Medulla oblongata (tissue), 1 donor: ENCODE measurements around the gene F2R.

ENCODE experiments used
- DNase-seq: peaks from one replicate; pipeline ENCODE4 v3.0.0-alpha.2; 2015; ENCODE audit errors: extremely low spot score

Gene F2R

DNA sequence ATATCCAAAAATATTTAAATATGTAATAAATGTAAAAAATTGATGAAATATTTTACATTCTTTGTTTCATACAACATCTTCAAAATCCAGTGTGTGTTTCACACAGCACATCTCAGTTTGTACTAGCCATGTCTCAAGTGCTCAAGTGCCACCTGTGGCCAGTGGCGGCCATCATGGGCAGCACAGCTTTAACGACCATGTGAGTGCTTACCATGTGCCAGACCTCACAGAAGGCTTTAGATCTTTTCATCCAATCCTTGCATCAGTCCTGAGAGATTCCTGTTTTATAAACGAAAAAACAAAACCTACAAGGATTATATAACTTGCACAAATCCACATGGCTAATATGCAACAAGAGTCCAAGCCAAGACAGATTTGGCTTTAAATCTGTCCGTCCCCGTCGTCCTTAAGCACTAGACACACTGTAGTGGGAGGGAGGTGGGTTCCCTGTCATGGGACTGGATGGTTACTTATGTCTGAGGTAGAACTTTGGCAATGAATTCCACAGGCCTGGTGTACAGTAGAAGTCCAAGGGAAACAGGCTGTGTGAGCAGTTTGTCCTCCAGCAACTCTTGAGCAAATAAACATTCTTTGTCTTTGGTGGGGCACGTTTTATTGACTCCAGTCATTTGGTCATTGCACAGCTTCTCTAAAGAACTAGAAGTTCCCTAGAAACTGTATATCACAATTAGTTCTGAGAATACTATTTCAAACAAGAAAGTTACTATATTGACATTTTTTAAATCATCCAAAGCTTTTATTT is 25.0 kb upstream of the F2R start:
- no peak for DNase-seq

DNA sequence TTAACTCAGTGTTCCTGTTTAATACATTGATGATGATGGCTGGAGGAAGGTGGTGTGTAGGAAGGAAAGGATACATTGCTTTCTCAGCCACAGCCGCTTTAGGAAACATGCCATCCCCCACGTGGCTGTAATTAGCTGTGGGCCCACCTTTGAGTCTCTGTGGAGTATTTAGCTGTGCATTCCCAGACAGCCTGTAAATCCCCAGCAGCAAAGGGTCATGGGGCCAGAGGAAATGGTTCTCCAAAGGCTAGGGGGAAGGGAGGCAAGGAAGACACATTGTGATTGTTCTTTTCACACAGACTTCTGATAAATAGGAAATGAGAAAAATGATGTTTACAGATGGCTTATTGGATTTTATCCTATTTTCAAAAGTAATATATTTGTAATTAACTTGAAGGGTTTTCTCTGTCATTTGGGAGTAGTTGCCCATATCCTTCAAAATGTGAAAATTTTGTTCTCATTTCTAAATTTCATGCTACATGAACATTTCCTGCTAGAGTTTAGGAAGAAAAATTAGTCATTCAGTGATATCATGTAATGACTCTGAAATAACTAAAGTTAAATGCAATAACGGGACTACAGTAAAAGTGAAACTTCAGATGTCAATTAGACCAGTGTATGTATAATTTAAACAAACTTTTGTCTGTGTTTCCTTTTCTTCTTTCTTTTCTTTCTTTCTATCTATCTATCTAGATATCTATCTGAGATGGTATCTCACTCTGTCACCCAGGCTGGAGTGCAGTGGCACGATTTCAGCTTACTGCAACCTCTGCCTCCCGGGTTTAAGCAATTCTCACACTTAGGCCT is 24.3 kb upstream of the F2R start:
- DNase-seq = no peak

- DNase-seq = no peak
Observed at GRCh38 chr5:76692274-76692540, 23.7 kb upstream of the F2R start.

- DNase-seq = no peak
Observed at GRCh38 chr5:76692651-76693050, 23.3 kb upstream of the F2R start.

- no peak for DNase-seq
Observed at GRCh38 chr5:76693141-76693540, 22.8 kb upstream of the F2R start.

DNA sequence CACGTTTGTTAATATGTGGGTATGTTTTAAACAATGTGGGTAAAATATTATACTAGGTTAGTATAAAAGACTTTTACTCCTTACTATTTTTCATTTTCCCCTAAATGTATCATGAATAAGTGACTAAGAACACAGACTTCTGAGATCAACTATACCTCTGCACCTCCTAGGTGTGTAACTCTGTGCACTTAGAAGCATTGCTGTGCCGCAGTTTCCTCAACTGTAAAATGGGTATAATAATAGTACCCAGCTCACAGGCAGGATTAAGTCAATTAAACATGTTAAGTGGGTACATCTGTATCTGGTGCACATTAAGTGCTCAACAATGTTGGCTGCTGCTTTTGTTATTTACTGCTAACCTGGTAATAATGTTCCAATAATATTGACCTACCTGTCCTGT is 21.6 kb upstream of the F2R start:
- no peak for DNase-seq

GRCh38 chr5:76695346-76695745 is 20.6 kb upstream of the F2R start:
- no peak for DNase-seq

- DNase-seq = no peak
Observed at GRCh38 chr5:76696251-76696650, 19.7 kb upstream of the F2R start.

GRCh38 chr5:76697670-76698069 is 18.3 kb upstream of the F2R start:
- DNase-seq = no peak

DNA sequence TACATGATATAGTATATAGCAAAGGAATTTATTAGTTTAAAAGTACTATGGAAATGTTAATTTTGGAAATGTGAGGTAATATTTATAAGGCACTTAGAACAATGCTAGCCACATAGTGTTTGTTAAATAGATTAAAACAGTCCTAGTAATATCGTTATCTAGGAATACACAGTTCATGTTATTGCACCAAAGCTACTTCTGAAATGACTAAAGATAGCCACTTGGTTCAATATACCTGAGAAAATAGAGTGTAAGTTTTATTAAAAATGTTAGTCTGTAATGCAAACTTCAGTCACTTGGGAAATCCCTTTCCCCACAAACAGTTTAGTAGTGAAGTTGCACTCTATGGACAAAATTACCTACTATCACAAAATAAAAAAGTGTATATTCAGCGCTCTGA is 15.4 kb upstream of the F2R start:
- no peak for DNase-seq

DNA sequence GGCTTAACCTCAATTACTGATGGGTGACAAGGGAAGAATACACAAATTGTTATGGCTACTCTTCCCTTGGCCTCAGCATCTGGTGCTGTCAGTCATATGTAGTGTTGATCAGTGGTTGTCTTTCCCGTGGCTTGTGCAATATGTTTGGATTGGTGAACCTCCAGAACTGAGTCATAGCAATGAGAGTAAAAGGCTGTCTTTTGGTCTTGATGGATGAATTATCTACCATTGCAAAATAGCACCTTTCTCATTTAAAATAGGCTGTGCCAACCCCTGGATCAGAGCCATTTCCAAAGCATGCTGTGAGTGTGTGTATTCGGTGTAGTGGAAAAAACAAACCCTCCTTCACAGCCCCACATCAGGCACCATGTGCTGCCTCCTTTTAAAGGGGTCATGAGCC is 14.6 kb upstream of the F2R start:
- DNase-seq = no peak

DNA sequence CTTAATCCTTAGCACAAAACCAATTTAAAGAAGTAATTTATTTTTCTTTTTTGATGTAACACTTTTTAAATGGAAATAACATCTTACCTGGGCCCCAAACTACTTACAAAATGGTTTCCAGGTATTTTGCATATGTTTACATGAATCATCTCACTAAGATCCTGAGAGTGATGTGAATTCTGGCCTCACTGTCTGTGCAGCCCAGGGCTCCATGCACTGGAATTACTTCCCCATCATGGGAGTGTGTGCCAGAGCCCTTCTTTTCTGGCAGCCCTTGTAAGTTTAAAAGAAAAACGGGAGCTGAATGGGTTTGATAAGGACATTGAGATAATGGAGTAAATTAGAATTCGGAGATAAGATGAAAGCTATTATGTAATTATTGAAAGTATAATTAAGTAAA is 12.2 kb upstream of the F2R start:
- no peak for DNase-seq

- DNase-seq = no peak
Observed at GRCh38 chr5:76704131-76704663, 11.7 kb upstream of the F2R start.

DNA sequence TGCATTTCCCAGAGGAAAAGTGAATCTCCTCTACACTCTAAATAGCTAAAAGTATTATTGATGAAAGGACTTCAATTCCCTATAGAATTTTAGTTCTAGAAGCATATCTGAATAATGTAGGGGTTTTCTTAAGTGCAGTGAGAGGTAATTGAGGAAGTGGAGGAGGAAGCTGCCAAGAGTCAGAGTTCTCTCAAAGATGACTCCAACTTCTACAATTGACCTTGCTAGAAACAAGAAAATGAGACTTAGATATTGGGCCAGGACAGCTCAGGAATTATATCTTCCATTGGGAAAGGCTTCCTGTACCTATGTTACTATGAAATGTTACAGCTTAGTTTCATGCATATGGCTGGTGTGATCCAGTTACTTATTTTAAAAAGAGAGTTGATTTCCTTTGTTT is 10.4 kb upstream of the F2R start:
- no peak for DNase-seq

DNA sequence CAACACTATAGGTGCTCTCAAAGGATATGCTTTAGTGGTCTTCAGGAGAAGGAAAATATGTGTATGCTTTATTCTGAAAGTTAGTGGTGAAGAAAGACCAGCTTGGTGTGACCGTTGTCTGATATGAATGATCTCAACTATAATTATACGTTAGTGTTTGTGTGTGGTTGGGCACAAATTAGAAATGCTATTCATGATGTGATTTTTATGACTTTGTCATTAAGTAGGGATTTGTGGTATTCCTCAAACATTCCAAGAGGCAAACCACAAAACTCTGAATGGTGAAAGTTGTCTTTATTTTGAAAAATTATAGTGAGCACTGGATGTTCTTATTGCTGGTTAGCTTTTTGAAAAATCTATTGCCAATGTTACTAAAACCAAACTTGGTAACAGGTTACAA is 6.2 kb upstream of the F2R start:
- no peak for DNase-seq

- no peak for DNase-seq
Observed at GRCh38 chr5:76710991-76711390, 4.9 kb upstream of the F2R start.

DNA sequence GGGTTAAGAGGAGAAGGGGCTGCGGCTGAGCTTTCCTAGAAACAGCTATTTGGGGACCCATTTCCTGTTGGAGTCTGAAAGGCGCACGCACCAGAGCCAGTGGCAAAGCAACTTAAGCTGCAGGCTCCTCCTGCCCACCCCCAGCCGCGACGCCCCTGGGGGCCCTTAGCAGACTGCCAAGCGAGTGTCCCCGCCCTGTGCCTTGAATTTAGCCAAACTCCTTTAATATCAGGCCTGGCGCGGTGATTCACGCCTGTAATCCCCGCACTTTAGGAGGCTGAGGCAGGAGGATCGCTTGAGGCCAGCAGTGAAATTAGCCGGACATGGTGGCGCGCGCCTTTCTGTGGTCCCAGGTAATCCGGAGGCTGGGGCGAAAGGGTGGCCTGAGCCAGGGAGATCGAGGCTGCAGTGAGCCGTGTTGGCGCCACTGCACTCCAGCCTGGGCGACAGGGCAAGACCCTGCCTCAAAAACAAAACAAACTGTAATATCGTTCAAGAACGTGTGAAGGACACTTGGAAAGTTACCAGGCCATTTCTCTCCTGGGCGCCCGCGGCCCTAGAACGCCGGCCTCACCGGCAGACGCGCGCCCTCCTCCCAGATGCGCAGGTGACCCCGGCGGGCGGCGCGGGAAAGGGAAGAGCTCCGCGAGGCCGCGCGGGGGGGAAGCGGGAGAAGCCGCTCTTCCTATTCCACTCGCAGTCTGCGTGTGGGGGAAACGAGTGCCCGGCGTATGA is 1.0 kb upstream of the F2R start:
- DNase-seq = no peak

GRCh38 chr5:76715486-76715735 is 515 bp upstream of the F2R start:
- DNase-seq = no peak

DNA sequence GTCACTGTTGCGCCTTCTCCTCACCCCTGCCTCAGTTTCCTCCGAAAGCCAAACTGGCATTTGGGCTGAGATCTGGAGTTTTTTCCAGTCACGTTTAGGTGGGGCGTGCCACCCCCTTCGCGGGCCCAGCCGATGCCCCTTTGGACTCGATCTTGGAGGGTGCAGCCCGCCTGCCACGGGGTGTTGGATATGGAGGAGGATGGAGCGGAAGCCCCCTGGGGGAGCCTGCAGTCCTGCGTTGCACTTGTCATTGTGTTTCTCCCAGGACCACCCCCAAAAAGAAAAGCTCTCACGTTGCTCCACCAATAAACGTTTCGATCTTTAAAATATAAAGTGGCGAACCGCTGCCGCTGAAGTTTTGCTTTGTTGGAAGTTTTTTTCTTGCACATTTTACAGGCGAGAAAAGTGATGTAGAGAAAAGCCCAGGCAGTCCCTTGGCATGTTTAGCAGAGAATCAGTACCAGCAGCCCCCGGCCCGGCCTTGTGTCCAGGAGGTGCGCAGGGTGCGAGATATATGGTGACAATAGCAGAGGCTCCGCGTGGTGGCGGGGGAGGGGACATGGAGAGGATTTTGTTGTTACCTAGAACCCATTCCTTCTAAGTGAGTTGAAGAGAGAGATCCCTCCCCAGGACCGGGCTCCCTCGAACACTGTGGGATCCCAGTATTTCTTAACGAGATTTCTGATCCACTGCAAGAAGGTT is 681 bp downstream of the F2R start:
- DNase-seq = no peak

GRCh38 chr5:76717222-76718083 is 1.5 kb downstream of the F2R start:
- no peak for DNase-seq

DNA sequence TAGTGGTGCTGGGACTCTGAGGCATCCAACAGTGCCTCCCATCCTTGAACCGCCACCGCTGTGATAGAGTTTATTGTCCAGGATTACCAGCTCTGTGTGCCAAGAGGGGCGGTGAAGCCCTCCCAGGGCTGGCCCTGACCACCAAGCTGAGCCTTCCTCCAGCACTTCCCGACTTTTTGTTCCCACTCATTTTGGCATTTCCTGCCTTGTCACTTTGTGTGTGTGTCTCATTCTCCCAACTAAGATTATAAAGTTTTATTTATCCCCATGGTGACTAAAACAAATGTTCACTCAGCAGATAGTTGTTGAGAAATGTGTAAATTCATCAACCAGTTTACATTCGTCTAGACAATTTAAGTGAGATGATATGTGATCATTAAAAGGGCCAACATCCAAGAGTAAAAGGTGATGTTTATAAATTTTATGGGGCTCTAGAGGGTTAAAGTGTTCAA is 2.5 kb downstream of the F2R start:
- no peak for DNase-seq
